ENCODE results near the gene MYRF.

MYRF gene

GRCh38 chr11:61815790-61816735 lies 63.6 kb downstream of the MYRF start:
- Histone ChIP-seq H3K9me3 (ENCODE audit: insufficient read depth, low read depth, low read length) (no peaks in the 10 kb centered on the region), H3K27me3 (ENCODE audit: insufficient read depth, low read length) (no peaks in the 10 kb centered on the region), H3K27ac (ENCODE audit: low read depth, low read length) (peak overlapping the region; percentile 94), H3K9ac (ENCODE audit: low read depth, low read length) (peak overlapping the region; percentile 94), H3K4me1 (ENCODE audit: insufficient read depth, low read length) (peaks cover 11% of the 10 kb centered on the region), H3K36me3 (ENCODE audit: insufficient read depth, low read length) (peaks cover 29% of the 10 kb centered on the region), H3K4me3 (ENCODE audit: low read length) (peak overlapping the region; percentile 86)
- WGBS, result under 1% methylated on average over 65 of the region's 69 CpGs

GRCh38 chr11:61816736-61817455 lies 64.5 kb downstream of the MYRF start, which contains the start of gene FADS1:
Gene FADS1 (minus strand): TSS chr11:61817003. CDS start chr11:61816929, 74 bp downstream.
- Histone ChIP-seq H3K9me3 (ENCODE audit: insufficient read depth, low read depth, low read length) (no peaks in the 10 kb centered on the region), H3K27me3 (ENCODE audit: insufficient read depth, low read length) (no peaks in the 10 kb centered on the region), H3K4me3 (ENCODE audit: low read length) (peak within 1 kb of the TSS; percentile 86), H3K36me3 (ENCODE audit: insufficient read depth, low read length) (peaks cover 20% of the 10 kb centered on the region), H3K9ac (ENCODE audit: low read depth, low read length) (peak within 1 kb of the TSS; percentile 94), H3K4me1 (ENCODE audit: insufficient read depth, low read length) (peaks cover 11% of the 10 kb centered on the region), H3K27ac (ENCODE audit: low read depth, low read length) (peak within 1 kb of the TSS; percentile 94)
- under 1% methylated on average over 73 of the region's 73 CpGs for WGBS

GRCh38 chr11:61817471-61818202 lies 65.2 kb downstream of the MYRF start:
- Histone ChIP-seq H3K27me3 (ENCODE audit: insufficient read depth, low read length) (no peaks in the 10 kb centered on the region), H3K27ac (ENCODE audit: low read depth, low read length) (peak overlapping the region; percentile 94), H3K9me3 (ENCODE audit: insufficient read depth, low read depth, low read length) (no peaks in the 10 kb centered on the region), H3K4me1 (ENCODE audit: insufficient read depth, low read length) (peaks cover 11% of the 10 kb centered on the region), H3K9ac (ENCODE audit: low read depth, low read length) (peak overlapping the region; percentile 94; the same call in 1 of the 2 replicates), H3K4me3 (ENCODE audit: low read length) (peak overlapping the region; percentile 86), H3K36me3 (ENCODE audit: insufficient read depth, low read length) (peaks cover 13% of the 10 kb centered on the region)
- 52% methylated on average over 6 of the region's 6 CpGs for WGBS

GRCh38 chr11:61820174-61820573 lies 67.7 kb downstream of the MYRF start:
- no peak overlapping the region for H3K9ac ChIP-seq (ENCODE audit: low read depth, low read length)
- no peak overlapping the region for H3K4me3 ChIP-seq (ENCODE audit: low read length)
- H3K9me3 ChIP-seq (ENCODE audit: insufficient read depth, low read depth, low read length), result no peaks in the 10 kb centered on the region
- H3K27ac ChIP-seq (ENCODE audit: low read depth, low read length), result no peak overlapping the region
- H3K27me3 ChIP-seq (ENCODE audit: insufficient read depth, low read length), result no peaks in the 10 kb centered on the region
- H3K36me3 ChIP-seq (ENCODE audit: insufficient read depth, low read length), result peaks cover 5% of the 10 kb centered on the region; the same call in 1 of the 2 replicates
- 100% methylated on average over 2 of the region's 2 CpGs for WGBS
- peaks cover 11% of the 10 kb centered on the region for H3K4me1 ChIP-seq (ENCODE audit: insufficient read depth, low read length)

GRCh38 chr11:61826930-61827570 lies 74.6 kb downstream of the MYRF start:
- 18% methylated on average over 23 of the region's 23 CpGs for WGBS
- Histone ChIP-seq H3K36me3 (ENCODE audit: insufficient read depth, low read length) (peaks cover 24% of the 10 kb centered on the region), H3K4me3 (ENCODE audit: low read length) (peak overlapping the region; percentile 97), H3K27me3 (ENCODE audit: insufficient read depth, low read length) (no peaks in the 10 kb centered on the region), H3K9me3 (ENCODE audit: insufficient read depth, low read depth, low read length) (no peaks in the 10 kb centered on the region), H3K27ac (ENCODE audit: low read depth, low read length) (peak overlapping the region; percentile 92), H3K9ac (ENCODE audit: low read depth, low read length) (peak overlapping the region; percentile 97), H3K4me1 (ENCODE audit: insufficient read depth, low read length) (peaks cover 22% of the 10 kb centered on the region)

- Histone ChIP-seq H3K9me3 (ENCODE audit: insufficient read depth, low read depth, low read length) (no peaks in the 10 kb centered on the region), H3K36me3 (ENCODE audit: insufficient read depth, low read length) (peaks cover 31% of the 10 kb centered on the region), H3K27me3 (ENCODE audit: insufficient read depth, low read length) (no peaks in the 10 kb centered on the region), H3K9ac (ENCODE audit: low read depth, low read length) (peak within 1 kb of the TSS; percentile 97), H3K4me3 (ENCODE audit: low read length) (peak within 1 kb of the TSS; percentile 97), H3K4me1 (ENCODE audit: insufficient read depth, low read length) (peaks cover 25% of the 10 kb centered on the region), H3K27ac (ENCODE audit: low read depth, low read length) (peak within 1 kb of the TSS; percentile 92)
- under 1% methylated on average over 83 of the region's 83 CpGs for WGBS
Observed at GRCh38 chr11:61827571-61828378, 75.3 kb downstream of the MYRF start, which contains the start of gene FADS2. Gene FADS2 (plus strand): TSS chr11:61828300. CDS start chr11:61828391, 91 bp downstream.

- no peaks in the 10 kb centered on the region for H3K9me3 ChIP-seq (ENCODE audit: insufficient read depth, low read depth, low read length)
- peak overlapping the region; percentile 97 for H3K4me3 ChIP-seq (ENCODE audit: low read length)
- under 1% methylated on average over 16 of the region's 16 CpGs for WGBS
- H3K27ac ChIP-seq (ENCODE audit: low read depth, low read length), result peak overlapping the region; percentile 92
- H3K27me3 ChIP-seq (ENCODE audit: insufficient read depth, low read length), result no peaks in the 10 kb centered on the region
- peak overlapping the region; percentile 97 for H3K9ac ChIP-seq (ENCODE audit: low read depth, low read length)
- peaks cover 32% of the 10 kb centered on the region for H3K36me3 ChIP-seq (ENCODE audit: insufficient read depth, low read length)
- H3K4me1 ChIP-seq (ENCODE audit: insufficient read depth, low read length), result peaks cover 30% of the 10 kb centered on the region
Observed at GRCh38 chr11:61828379-61828628, 75.9 kb downstream of the MYRF start.

GRCh38 chr11:61828629-61829407 lies 76.4 kb downstream of the MYRF start:
- Histone ChIP-seq H3K4me1 (ENCODE audit: insufficient read depth, low read length) (peaks cover 35% of the 10 kb centered on the region), H3K36me3 (ENCODE audit: insufficient read depth, low read length) (peaks cover 34% of the 10 kb centered on the region), H3K9me3 (ENCODE audit: insufficient read depth, low read depth, low read length) (no peaks in the 10 kb centered on the region), H3K27me3 (ENCODE audit: insufficient read depth, low read length) (no peaks in the 10 kb centered on the region), H3K9ac (ENCODE audit: low read depth, low read length) (peak overlapping the region; percentile 97), H3K4me3 (ENCODE audit: low read length) (peak overlapping the region; percentile 97), H3K27ac (ENCODE audit: low read depth, low read length) (peak overlapping the region; percentile 92)
- under 1% methylated on average over 55 of the region's 55 CpGs for WGBS

GRCh38 chr11:61829806-61830205 lies 77.4 kb downstream of the MYRF start:
- no peak overlapping the region for H3K27ac ChIP-seq (ENCODE audit: low read depth, low read length)
- 71% methylated on average over 4 of the region's 4 CpGs for WGBS
- peak overlapping the region; percentile 97; the same call in 1 of the 2 replicates for H3K9ac ChIP-seq (ENCODE audit: low read depth, low read length)
- H3K9me3 ChIP-seq (ENCODE audit: insufficient read depth, low read depth, low read length), result no peaks in the 10 kb centered on the region
- H3K4me1 ChIP-seq (ENCODE audit: insufficient read depth, low read length), result peaks cover 44% of the 10 kb centered on the region
- H3K4me3 ChIP-seq (ENCODE audit: low read length), result peak overlapping the region; percentile 97
- H3K27me3 ChIP-seq (ENCODE audit: insufficient read depth, low read length), result no peaks in the 10 kb centered on the region
- H3K36me3 ChIP-seq (ENCODE audit: insufficient read depth, low read length), result peaks cover 34% of the 10 kb centered on the region
